HG02943 (cell line): ENCODE measurements around the gene TUBA1A.
A peak's percentile ranks its signal among the peaks of the same experiment; 100 is the strongest.
"Not testable (repeated sequence)": the region's sequence is repeated elsewhere in the genome, so short reads cannot be mapped to it uniquely, and the experiment has no call there.

Experiments
- ATAC-seq: cut with Tn5 transposase; IDR thresholded peaks from one replicate; pipeline ENCODE4 v1.9.1; 2021; ENCODE audit warnings: mild to moderate bottlenecking, low read depth, moderate library complexity; ENCODE audit not compliant: unreplicated experiment

TUBA1A gene

DNA sequence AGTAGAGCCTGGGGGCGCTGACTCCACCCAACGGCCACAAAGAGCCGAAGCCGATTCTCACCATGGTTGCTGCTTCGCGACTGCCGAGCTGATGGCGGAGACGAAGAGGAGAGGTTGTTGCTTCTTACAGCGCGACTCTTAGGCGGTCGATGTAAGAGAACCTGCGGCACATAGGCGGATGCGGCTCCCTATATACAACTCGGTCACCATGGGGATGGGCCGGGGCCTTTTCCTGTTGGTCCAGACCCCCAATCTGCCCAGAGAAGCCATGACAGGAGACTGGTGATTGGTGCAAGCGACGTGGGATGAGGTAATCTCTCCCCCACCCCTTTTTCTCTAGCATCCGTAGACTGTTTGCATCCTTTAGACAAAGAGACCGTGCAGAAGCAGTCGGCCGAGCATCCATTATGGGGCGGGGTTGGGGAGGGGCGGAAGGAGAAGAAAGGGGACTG, at the start of gene TUBA1A:
TSS of gene TUBA1A (minus strand) at position 165 of the 452 bp plus-strand sequence. CDS start at position 64, 101 bp downstream.
- ATAC-seq = peak; percentile 90

DNA sequence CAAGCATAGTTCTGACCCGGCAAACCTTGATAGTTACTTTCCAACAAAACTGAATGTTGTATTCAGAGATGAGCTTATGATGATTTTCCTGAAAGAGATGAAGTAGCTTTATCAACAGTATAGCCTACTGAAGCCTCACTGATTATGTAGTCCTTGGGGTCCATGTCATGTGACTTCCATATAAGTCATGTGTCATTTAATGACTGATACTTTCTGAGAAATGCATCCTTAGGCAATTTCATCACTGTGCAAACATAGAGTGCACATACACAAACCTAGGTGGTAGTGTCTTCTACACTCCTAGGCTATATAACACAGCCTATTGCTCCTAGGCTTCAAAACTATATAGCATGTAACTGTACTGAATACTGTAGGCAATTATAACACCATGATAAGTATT, 47.5 kb upstream of the TUBA1A start:
- ATAC-seq = no peak

DNA sequence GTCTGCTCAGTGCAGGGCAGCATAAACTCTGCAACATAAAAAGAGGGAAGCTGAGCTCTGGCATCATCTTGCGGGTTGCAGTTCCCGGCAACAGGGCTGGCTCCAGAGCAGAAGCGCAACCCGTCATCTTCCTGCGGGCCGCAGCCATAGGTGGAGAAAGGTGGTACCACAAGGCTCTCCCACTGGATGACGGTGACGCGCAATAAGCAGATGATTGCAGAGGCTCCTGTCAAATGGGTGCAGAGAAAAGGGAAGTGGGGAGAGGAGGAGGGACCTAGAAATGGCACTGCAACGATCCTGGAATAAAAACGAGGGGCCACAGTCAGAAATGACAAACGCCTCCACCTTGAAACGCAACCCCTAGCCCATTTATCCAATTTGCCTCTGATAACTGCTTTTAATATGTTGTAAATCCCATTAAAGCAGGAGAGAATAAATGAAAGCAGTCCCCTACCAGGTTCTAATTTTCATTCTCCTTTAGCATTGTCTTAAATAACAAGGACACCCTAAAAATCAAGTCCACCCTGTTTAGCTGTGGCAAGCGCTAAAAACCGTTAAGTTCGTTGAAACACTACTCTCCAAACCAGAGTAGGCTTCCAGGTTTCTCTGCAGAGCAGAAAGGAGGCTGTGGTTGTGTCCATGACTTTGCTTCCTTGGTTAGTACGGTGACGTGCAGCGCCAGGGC, 45.1 kb upstream of the TUBA1A start:
- no peak for ATAC-seq

DNA sequence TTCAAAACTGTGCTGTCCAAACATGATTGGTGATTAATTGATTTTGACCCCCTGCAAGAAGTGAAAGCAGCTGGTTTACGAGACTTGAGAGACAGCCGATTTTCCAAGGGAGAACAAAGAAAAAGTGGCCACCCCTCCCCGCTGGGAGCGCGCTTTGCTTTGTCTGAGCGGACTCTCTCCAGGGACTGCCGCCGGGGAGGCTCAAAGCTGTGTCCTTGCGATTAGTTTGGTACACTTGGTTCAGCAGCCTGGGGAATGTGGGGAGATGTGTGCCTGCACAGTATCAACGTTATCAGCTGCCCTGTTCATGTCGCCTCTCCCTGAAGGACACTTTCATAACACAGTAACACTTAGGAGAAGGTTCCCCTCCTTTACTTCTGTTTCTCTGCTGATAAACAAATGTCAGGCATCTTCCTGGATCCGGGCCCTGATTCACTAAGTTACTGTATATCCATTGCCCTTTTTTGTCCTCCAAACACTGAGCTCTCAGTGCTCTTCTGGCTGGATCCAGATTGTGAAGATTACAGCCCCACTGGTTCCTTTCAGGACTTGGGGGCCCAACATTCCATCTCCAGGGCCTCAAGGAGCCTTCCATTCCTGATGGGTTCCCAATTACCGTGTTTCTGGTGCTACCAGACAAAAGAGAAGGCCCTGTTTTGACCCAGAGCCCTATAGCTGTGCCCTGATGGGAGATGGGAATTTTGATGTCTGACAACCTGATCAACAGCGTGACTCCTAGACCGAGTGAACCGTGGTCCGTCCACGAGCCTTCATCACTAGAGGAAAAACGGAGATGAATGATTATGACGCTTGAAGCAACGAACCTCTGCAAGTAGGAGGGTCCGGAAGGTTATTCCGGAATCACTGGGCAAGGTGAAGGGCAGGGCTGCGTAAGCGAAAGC, 44.3 kb upstream of the TUBA1A start:
- no peak for ATAC-seq

DNA sequence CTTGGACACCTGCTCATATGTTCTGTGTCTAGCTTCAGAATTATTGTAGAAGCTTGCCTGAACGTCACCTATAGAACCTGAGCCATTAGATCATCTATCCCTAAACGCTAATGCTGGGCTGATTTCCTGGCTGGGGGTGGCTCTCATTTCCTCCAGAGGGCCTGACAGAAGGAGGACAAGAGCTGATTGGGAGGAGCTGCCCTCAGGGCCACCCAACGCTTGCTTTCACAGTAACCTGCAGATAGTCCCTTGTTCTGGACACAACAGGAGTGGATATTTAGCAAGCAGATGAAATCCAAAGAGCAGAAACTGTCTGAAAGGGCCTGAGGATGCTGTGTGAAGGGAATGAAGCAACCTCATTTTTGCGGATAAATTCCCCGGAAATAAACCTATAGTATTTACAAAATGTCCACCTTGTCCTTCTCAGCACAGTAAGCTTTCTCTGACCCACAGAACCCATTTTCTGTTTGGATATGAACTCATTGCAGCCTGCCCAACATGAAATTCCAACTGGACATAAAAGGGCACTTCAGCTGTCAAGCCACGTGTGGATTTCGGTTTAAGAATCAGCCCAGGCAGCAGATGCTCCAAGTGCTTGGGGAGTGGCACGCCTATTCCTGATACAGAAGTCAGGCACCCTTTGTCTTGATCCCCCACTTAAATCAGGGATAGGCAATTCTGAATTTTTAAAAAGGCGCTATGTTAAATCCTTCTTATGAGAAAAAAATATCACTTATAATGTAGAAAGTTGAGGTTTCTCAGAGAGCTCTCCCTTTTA, 43.2 kb upstream of the TUBA1A start:
- no peak for ATAC-seq

DNA sequence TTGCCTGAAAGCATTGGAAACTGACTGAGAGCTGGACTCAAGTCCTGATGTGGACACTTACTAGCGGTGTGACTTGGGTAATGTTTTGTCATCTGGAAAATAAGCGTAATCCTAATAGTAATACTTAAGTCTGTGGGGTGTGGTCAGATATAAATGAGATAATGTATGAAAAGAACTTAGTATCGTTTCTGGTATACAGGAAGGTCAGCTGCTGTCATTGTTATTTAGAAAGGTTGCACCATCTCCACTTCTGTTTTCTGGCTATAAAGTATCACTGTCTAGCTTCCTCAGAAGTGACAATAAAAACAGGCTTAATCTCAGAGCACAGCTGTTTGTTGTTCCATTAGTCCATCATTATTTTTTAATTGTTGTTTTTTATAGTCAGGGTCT, 41.9 kb upstream of the TUBA1A start:
- ATAC-seq = no peak

DNA sequence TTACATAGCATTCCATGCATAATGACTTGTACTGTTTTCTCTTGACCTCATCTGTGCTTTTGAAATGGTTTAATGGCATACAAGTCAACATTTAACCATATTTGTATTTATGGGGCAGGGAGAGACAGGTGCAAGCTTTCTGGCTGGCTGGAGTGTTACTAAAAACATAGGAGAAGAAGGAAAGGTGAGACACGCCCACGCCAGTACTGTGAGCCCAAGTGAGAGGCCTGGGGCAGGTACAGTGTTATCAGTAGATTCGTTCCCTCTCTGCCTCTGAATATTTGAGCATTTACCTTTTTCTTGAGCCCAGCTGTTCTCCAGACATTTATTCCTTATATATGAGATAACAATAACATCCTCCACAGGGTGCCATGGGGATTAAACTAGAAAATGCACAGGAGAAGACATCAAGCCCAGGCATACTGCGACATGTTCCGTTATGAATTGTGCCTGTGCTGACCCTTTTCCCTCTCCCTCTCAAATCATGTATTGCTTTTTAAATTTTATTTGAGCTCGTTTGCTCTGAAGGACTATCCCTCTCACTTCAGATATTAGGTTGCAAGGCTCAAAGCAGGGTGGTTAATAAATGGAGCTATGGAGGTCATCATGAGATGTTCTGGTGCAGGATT, 41.4 kb upstream of the TUBA1A start:
- no peak for ATAC-seq

DNA sequence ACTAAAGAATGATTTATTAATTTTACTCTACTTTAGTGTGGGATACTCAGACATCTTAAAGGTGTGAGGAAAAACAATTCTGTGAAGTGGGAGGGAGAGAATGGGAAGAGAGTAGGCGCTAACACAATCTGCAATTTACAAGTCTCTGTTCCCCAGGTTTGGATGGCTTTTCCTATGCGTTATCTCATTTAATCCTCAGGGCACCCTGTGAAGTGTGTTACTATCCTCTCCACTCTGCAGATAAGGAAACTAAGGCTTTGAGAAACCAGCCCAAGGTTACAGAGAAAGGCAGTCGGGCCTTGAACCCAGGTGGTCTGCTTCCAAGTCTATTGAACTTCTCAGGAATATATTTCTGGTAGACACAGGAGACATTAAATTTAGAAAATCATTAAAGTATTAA, 39.8 kb upstream of the TUBA1A start:
- no peak for ATAC-seq

DNA sequence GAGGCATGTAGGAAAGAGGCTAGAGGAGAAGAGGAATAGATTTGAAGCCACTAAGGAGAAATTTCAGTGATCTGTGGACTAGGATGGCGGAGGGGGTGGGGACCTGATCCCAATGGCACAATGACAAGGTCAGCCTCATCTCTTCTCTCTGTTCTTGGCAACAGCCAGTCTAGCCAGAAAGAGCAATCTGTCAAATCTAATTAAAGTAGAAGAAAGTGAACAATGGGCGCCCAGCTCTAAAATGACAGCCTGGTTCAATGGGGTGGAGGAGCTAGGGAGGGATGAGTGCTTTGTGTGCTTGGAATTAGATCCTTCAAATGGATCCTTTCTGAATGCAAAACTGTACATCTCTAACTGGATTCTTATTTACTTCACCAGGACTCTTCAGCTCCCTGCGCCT, 38.8 kb upstream of the TUBA1A start:
- ATAC-seq = no peak

DNA sequence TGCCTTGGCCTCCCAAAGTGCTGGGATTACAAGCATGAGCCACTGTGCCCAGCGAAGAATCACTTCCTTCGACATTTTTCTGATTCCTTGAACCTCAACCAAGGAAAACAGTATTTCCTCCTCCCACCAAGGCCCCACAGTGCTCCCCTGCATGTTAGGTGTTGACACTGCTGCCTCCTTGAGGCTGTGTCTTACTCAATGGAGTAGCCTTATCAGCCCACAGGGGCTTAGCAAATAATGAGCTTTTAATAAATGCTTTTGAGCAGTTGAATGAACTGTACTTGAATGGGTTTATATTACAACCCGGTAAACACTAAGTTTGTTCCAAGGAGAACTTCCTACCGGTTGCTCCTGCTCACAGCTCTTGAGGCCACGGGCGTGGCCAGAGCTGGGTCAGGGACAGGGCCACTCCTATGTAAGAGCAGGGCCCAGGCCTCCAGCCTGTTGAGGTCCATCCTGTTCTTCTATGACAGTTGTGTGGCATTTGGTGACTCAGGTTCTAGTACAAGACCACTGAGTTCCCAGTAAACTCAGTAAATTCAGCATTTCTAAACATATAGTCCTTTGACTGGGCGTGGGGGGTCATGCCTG, 36.8 kb upstream of the TUBA1A start:
- no peak for ATAC-seq

DNA sequence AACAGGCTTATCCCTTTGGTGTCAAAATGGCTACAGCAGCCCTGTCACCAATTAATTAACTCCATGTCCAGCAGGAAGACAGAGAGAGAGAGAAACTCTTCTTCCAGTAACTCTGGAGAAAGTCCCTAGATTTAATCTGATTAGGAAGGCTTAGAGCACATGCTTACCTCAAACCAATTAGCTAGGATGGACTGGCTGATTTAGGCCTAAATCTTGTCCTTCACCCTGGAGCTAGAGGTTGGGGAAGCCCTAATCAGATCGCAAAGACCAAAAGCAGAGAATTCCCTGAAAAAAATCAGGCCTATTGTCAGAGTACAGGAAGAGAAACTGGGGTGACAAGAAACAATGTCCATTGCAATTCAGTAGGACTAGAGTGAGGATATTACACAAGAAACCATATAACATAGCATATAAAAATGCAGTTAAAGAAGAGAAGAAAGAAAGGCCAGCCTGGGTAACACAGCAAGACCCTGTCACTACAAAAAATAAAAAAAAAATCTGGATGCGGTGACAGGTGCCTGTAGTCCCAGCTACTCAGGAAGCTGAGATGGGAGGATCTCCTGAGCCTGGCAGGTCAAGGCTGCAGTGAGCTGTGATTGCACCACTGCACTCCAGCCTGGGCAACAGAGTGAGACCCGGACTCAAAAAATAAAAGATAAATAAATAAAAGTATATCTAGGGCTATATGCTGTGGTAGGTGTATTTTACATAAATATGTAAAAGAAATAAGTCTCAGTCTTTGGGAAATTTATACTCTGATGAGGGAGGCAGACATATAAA, 34.9 kb upstream of the TUBA1A start:
- ATAC-seq = no peak

DNA sequence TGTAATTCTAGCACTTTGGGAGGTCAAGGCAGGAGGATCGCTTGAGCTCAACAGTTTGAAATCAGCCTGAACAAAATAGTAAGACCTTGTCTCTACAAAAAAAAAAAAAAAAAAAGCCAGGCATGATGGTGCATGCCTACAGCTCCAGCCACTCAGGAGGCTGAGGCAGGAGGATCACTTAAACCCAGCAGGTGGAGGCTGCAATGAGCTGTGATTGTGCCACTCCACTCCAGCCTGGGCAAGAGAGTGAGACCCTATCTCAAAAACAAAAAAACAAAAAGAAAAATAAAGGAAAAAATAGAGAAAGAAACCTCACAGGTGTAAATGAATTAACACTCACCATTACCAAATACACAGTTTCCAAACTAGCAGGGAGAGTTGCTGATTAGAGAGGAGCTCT, 34.2 kb upstream of the TUBA1A start:
- ATAC-seq = no peak

DNA sequence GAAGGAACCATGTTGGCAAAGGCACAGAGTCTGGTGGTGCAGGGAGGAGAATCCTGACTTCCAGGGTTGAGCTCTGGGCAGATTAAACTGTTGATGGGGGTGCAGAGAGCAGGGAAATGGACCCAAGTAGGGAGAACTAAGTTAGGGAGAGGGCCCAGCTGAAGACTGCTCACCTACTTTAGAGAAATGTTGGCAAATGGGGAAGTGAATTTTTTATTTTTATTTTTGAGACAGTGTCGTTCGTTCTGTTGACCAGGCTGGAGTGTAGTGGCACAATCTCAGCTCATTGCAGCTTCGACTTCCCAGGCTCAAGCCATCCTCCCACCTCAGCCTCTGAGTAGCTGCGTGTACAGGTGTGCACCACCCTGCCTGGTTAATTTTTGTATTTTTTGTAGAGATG, 32.1 kb upstream of the TUBA1A start:
- ATAC-seq = no peak

DNA sequence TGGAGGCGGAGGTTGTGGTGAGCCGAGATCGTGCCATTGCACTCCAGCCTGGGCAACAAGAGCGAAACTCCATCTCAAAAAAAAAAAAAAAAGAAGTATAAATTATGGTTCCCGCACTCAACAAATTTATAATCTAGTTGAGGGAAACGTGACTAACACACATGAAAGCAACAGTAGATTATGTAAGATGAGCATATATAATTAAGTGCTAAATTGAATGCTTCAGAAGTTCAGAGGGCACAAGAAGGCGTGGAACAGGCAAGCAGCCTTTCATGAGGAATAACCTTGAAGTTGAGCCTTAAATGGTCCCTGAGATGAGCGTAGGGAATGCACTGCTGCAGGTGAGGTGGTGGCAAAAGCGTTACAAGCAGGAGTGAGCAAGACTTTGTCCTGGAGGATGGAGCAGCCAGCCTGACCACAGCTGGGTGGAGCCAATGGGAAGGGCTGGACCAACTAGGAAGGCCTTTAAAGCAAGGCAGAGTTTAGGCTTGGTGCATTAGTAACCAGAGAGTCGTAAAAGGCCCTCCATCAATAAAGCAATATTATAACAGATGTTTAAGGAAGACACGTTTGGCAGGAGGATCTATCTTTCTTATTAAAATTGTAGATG, 30.6 kb upstream of the TUBA1A start:
- ATAC-seq = no peak

DNA sequence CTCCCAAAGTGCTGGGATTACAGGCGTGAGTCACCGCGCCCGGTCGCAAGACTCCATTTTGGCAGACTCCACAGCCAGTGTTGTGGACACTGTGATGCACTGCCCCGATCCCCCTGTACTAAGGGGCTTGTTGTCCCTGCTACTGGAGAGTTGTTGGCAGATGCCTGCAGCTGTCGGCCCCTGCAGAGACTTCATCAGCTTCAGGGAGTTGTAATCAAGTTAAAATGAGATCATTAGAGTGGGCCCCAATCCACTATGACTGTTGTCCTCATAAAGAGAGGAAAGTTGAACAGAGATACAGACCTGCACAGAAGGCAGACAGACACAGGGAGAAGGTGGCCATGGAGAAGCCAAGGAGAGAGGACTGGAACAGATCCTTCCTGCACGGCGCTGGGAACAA, 23.7 kb upstream of the TUBA1A start:
- ATAC-seq = no peak

DNA sequence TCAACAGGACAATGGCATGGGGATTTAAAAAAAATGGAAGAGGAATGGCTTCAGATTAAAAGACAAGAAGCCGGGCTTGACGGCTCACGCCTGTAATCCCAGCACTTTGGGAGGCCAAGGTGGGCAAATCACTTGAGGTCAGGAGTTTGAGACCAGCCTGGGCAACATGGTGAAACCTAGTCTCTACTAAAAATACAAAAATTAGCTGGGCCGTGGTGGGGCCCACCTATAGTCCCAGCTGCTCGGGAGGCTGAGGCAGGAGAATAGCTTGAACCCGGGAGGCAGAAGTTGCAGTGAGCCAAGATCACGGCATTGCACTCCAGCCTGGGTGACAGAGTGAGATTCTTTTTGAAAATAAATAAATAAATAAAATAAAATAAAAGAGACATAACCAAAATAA, 21.8 kb upstream of the TUBA1A start:
- not testable (repeated sequence) for ATAC-seq

DNA sequence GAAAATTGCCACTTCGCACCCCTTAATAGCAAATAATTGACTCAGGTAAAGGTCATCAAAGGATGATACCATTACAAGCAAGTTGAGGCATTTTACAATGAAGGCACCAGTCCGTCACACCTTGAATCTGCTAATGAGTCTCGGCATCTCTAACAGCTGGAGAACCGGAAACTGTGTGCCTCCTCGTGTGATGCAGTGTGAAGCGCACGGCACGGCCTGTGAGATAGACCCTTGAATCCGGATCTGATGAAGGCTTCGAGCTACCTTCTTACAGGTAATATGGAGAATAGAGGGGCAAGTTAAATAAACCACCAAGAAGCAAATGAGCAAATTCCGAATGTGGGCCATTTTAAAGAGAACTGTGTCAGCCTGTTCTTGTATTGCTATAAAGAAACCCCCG, 19.8 kb upstream of the TUBA1A start:
- no peak for ATAC-seq

DNA sequence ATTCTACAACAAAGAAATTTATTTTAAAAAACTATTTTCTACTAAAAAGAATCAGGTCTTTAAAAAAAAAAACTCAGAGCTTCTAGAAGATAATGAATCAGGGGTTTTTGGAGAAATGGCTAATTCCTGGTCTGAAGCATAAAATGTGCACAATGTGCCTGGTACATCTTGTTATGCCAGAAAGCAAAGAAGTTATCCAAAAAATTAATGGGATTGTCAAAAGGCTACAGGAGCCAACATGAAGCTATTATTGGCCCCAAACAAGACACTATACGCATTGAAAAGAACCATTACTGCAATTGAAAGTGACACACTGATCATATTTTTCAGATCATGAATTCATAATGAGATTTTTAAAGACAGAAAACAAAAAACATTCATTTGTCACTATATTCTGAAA, 19.3 kb upstream of the TUBA1A start:
- ATAC-seq = no peak

DNA sequence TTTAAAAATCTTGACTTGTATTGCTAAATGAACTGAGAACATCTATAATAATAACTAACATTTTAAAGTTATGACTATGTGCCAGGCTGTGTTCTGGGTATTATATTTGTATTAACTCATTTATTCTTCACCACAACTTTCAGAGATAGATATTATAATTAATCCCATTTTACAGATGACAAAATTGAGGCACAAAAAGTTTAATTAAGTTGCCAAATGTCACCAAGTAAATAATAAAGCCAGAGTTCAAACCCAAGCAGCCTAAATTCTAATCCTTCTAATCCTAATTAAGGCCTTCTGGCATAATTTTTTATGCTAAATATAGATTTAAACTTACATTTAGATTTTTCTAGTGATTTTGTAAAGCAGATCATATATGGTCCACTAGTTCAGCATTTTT, 17.5 kb upstream of the TUBA1A start:
- ATAC-seq = no peak
